PFSK-1 (cell line): ENCODE results near the gene TCF4.

ENCODE experiments used
- POLR2AphosphoS5 ChIP-seq: IDR thresholded peaks from 2 replicates; pipeline ENCODE4 v1.6.1; 2012; ENCODE audit warnings: low read depth, mild to moderate bottlenecking, control low read depth, low read length, moderate library complexity
- SIN3A ChIP-seq: IDR thresholded peaks from 2 replicates; pipeline ENCODE4 v1.6.1; 2012; ENCODE audit warnings: mild to moderate bottlenecking, low read length, moderate library complexity, borderline replicate concordance; ENCODE audit not compliant: insufficient read depth
- TAF1 ChIP-seq: IDR thresholded peaks from 2 replicates; pipeline ENCODE4 v1.6.1; 2012; ENCODE audit warnings: low read length, control low read depth, borderline replicate concordance; ENCODE audit not compliant: insufficient read depth
- TF ChIP-seq, protein P1 (sequence below), 2 experiments: IDR thresholded peaks; 2 replicates each; pipeline versions ENCODE4 v1.6.1 to v1.8.0; 2011 to 2012; ENCODE audit warnings: low read depth in 2 of 2, low read length in 2 of 2, control low read depth in 1 of 2, inconsistent platforms in 1 of 2, mild to moderate bottlenecking in 1 of 2, moderate library complexity in 1 of 2; ENCODE audit not compliant: insufficient read depth in 1 of 2

DNA sequence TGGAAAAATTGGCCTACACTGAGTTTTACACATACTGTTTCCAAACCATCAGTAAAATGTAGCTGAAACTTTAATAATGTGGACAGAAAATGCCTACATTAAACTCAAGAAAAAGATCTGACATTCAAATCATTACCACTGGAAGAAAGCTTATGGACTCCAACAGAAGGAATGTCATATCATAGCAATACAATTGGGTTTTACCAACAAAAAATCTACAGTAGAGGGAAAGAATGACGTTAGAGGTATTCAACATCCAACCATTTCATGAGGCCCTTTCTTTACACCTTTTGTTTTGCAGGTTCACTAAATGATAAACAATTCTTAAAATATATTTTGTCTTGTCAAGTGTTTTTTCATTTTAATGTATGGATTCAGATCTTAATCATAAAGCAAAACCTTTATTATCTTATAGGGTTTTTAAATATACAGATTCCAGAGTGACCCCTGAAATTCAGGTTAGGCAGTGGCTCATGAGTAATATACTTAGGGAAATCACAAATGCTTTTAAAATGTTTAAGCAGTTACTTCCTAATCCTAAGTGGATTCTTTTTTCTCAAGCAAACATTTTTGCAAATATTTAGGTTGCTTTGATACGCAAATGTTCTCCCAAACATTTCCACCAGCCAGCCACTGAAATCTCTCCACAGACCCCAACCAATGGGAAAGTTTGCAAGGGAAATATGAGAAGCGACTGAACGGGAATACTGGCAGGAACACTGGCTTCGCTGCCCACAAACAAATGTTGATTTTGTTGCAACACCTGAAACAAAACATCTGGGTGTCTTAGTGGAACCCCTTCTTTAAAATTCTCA is 168.7 kb downstream of the TCF4 start:
- TF ChIP-seq POLR2AphosphoS5 (no peak), TAF1 (no peak), SIN3A (no peak)
- TF ChIP-seq, protein P1, sequence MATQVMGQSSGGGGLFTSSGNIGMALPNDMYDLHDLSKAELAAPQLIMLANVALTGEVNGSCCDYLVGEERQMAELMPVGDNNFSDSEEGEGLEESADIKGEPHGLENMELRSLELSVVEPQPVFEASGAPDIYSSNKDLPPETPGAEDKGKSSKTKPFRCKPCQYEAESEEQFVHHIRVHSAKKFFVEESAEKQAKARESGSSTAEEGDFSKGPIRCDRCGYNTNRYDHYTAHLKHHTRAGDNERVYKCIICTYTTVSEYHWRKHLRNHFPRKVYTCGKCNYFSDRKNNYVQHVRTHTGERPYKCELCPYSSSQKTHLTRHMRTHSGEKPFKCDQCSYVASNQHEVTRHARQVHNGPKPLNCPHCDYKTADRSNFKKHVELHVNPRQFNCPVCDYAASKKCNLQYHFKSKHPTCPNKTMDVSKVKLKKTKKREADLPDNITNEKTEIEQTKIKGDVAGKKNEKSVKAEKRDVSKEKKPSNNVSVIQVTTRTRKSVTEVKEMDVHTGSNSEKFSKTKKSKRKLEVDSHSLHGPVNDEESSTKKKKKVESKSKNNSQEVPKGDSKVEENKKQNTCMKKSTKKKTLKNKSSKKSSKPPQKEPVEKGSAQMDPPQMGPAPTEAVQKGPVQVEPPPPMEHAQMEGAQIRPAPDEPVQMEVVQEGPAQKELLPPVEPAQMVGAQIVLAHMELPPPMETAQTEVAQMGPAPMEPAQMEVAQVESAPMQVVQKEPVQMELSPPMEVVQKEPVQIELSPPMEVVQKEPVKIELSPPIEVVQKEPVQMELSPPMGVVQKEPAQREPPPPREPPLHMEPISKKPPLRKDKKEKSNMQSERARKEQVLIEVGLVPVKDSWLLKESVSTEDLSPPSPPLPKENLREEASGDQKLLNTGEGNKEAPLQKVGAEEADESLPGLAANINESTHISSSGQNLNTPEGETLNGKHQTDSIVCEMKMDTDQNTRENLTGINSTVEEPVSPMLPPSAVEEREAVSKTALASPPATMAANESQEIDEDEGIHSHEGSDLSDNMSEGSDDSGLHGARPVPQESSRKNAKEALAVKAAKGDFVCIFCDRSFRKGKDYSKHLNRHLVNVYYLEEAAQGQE (IDR thresholded peaks at IDR 0.05; ENCODE audit: insufficient read depth in 1 of 2, low read depth in 2 of 2, low read length in 2 of 2), result no peak
